ENCODE data around the gene AGPAT4. TPM values are rescaled to one million over a fixed set of nuclear protein-coding genes. Genes with fewer than 3 reads are reported as not detected.
A peak's percentile ranks its signal among the peaks of the same experiment; 100 is the strongest.

Gene AGPAT4
- total and polyA plus RNA-seq, 7 donors = under 0.01 to 16.6 (median 6.9) TPM

DNA sequence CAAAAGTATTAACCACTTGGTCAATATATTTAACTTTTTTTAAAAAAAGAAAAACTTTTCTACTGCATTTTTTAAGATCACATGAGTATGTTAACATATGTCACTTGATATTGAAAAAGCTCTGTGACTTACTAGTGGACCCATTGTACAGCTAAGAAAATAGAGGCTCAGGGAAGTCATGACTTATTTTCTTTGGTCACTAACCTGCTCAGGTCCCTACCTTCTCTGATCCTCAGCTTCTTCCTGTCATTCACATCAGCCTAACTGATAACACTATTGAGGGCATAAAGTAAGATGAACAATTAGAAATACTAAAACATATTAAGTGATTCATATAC is 19.8 kb downstream of the AGPAT4 start:
- intact Hi-C loops (cut with DNase I) = no loop called here
- no peak for TF ChIP-seq POLR2A (IDR thresholded peaks at IDR 0.05)
- TF ChIP-seq, protein P1, sequence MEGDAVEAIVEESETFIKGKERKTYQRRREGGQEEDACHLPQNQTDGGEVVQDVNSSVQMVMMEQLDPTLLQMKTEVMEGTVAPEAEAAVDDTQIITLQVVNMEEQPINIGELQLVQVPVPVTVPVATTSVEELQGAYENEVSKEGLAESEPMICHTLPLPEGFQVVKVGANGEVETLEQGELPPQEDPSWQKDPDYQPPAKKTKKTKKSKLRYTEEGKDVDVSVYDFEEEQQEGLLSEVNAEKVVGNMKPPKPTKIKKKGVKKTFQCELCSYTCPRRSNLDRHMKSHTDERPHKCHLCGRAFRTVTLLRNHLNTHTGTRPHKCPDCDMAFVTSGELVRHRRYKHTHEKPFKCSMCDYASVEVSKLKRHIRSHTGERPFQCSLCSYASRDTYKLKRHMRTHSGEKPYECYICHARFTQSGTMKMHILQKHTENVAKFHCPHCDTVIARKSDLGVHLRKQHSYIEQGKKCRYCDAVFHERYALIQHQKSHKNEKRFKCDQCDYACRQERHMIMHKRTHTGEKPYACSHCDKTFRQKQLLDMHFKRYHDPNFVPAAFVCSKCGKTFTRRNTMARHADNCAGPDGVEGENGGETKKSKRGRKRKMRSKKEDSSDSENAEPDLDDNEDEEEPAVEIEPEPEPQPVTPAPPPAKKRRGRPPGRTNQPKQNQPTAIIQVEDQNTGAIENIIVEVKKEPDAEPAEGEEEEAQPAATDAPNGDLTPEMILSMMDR (IDR thresholded peaks at IDR 0.05) = no peak
- no peaks in the 10 kb centered on the region for H3K36me3 ChIP-seq
- peak overlapping the region in 1 of 4 donors; percentile 16 for H3K4me3 ChIP-seq
- H3K4me1 ChIP-seq = peaks cover 0 to 46% (median 30%) of the 10 kb centered on the region in 4 donors
- no peaks in the 10 kb centered on the region for H3K9me3 ChIP-seq
- no peaks in the 10 kb centered on the region for H3K27me3 ChIP-seq
- H3K27ac ChIP-seq = peak overlapping the region in 3 of 4 donors; percentile 54 to 82 (median 71)
- DNase-seq = no peak

DNA sequence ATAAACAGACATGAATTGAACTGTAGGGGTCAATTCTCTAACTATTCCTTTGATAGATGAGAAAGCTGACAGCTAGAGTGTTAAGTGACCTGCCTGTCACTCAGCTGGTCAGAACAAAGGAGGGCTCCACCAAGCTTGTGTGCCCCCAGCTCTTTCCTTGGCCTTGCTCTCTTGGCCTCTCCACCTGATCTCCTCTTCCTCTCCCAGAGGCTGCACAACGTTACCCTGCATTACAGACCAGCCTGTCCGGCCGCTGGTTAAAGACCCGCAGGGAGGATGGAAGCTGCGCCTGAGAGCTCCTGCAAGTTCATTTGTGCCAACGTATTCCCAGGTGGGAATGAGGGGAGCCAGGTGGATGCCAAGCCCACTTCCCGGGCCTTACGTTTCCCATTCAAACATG is 22.5 kb downstream of the AGPAT4 start:
- no peaks in the 10 kb centered on the region for H3K9me3 ChIP-seq
- H3K4me3 ChIP-seq = no peak overlapping the region
- H3K36me3 ChIP-seq = no peaks in the 10 kb centered on the region
- DNase-seq = peak; percentile 40
- intact Hi-C loops (cut with DNase I) = no loop called here
- no peak overlapping the region for H3K27ac ChIP-seq
- TF ChIP-seq POLR2AphosphoS5 (IDR thresholded peaks at IDR 0.05) (no peak), EP300 (IDR thresholded peaks at IDR 0.05) (no peak), POLR2A (IDR thresholded peaks at IDR 0.05) (no peak)
- TF ChIP-seq, protein P1 (IDR thresholded peaks at IDR 0.05) = no peak
- H3K27me3 ChIP-seq = no peaks in the 10 kb centered on the region
- WGBS, 2 donors = 86 to 93% methylated on average over 8 of the region's 8 CpGs
- H3K4me1 ChIP-seq = peaks cover 0 to 28% (median 20%) of the 10 kb centered on the region in 4 donors

DNA sequence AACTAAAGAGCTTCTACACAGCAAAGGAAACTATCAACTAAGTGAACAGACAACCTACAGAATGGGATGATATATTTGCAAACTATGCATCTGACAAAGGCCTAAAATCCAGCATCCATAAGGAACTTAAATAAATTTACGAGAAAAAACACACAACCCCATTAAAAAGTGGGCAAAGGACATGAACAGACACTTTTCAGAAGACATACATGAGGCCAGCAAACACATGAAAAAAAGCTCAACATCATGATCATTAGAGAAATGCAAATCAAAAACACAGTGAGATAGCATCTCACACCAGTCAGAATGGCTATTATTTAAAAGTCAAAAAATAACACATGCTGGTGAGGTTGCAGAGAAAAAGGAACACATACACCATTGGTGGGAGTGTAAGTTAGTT is 24.5 kb downstream of the AGPAT4 start:
- DNase-seq = no peak
- Histone ChIP-seq H3K27me3 (no peaks in the 10 kb centered on the region), H3K36me3 (no peaks in the 10 kb centered on the region), H3K4me3 (no peak overlapping the region), H3K9me3 (no peaks in the 10 kb centered on the region), H3K4me1 (peaks cover 0 to 12% (median 5%) of the 10 kb centered on the region in 4 donors), H3K27ac (no peak overlapping the region)
- WGBS, 2 donors = 95 to 97% methylated on average over 1 of the region's 1 CpG
- intact Hi-C loops (cut with DNase I) = no loop called here
- no peak for TF ChIP-seq POLR2A (IDR thresholded peaks at IDR 0.05)
- TF ChIP-seq, protein P1 (IDR thresholded peaks at IDR 0.05) = no peak
- no peak for TF ChIP-seq EP300 (IDR thresholded peaks at IDR 0.05)
- no peak for TF ChIP-seq POLR2AphosphoS5 (IDR thresholded peaks at IDR 0.05)

DNA sequence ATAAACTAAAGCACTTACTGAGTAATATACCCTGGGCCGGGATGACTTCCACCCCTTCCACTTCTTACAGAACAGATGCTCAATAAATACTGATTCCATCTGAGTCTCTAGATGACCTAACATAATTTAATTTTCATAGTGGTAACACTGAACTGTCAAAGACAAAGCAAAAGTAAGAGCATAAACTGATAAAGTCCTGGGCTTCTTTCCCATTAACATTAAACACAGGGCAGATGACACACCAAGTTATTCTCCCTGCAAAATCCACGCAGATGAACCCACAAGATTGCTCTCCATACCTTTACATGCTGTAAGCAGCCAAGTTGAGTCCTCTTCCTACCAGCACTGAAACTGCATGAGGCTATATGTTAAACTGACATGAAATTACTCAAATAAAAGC is 27.1 kb downstream of the AGPAT4 start:
- 88 to 89% methylated on average over 2 of the region's 2 CpGs for WGBS, 2 donors
- H3K27me3 ChIP-seq = no peaks in the 10 kb centered on the region
- no peak for TF ChIP-seq EP300 (IDR thresholded peaks at IDR 0.05)
- TF ChIP-seq POLR2AphosphoS5 (IDR thresholded peaks at IDR 0.05) = no peak
- no peak for TF ChIP-seq POLR2A (IDR thresholded peaks at IDR 0.05)
- H3K36me3 ChIP-seq = no peaks in the 10 kb centered on the region
- intact Hi-C loops (cut with DNase I) = no loop called here
- no peak overlapping the region for H3K27ac ChIP-seq
- H3K4me1 ChIP-seq = peaks cover 0 to 8% (median 2%) of the 10 kb centered on the region in 4 donors
- no peak overlapping the region for H3K4me3 ChIP-seq
- H3K9me3 ChIP-seq = no peaks in the 10 kb centered on the region
- DNase-seq = no peak

- Histone ChIP-seq H3K4me3 (no peak overlapping the region), H3K36me3 (no peaks in the 10 kb centered on the region), H3K27me3 (no peaks in the 10 kb centered on the region), H3K27ac (no peak overlapping the region), H3K9me3 (no peaks in the 10 kb centered on the region), H3K4me1 (peaks cover 0 to 15% (median 7%) of the 10 kb centered on the region in 4 donors)
- intact Hi-C loops (cut with DNase I) = no loop called here
- DNase-seq = peak; percentile 7
- TF ChIP-seq POLR2AphosphoS5 (IDR thresholded peaks at IDR 0.05) (no peak), EP300 (IDR thresholded peaks at IDR 0.05) (no peak), POLR2A (IDR thresholded peaks at IDR 0.05) (no peak)
- 75 to 81% methylated on average over 6 of the region's 6 CpGs for WGBS, 2 donors
These were observed 28.5 kb downstream of the AGPAT4 start for GRCh38 chr6:161245363-161245762.

DNA sequence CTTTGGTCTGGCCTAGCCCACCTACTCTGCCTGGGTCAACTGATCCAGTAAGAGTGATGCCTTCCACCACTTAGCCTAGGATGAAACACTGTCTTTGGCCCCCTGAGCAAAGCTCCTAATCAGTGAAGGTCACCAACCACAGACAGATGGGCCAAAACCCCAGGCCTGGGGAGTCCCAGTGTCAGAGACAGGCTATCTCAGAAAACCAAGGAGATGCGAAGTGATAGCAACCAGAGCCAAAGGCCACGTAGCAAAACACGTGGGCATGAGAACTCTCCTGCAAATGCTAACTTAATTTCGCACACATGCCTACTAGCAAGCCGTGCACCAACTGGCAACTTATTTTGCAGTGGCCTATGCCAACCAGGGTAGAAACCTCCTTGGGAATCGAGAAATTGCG is 29.1 kb downstream of the AGPAT4 start:
- no peaks in the 10 kb centered on the region for H3K9me3 ChIP-seq
- no peak overlapping the region for H3K4me3 ChIP-seq
- TF ChIP-seq EP300 (IDR thresholded peaks at IDR 0.05) (no peak), POLR2A (IDR thresholded peaks at IDR 0.05) (no peak), POLR2AphosphoS5 (IDR thresholded peaks at IDR 0.05) (no peak)
- TF ChIP-seq, protein P1 (IDR thresholded peaks at IDR 0.05) = no peak
- no peak overlapping the region for H3K27ac ChIP-seq
- DNase-seq = peak; percentile 40
- WGBS, 2 donors = 90 to 93% methylated on average over 7 of the region's 7 CpGs
- H3K36me3 ChIP-seq = no peaks in the 10 kb centered on the region
- intact Hi-C loops (cut with DNase I) = no loop called here
- no peaks in the 10 kb centered on the region for H3K27me3 ChIP-seq
- peaks cover 0 to 16% (median 9%) of the 10 kb centered on the region in 4 donors for H3K4me1 ChIP-seq
